Daoy (cell line): ENCODE data around the gene TSHZ2. TPM values are rescaled to one million over a fixed set of nuclear protein-coding genes. Genes with fewer than 3 reads are reported as not detected.

ENCODE experiments used
- DNase-seq: peaks from one replicate; pipeline ENCODE4 v3.0.0-alpha.2; 2015; ENCODE audit warnings: low read depth
- total RNA-seq: library from RNA; depleted of rRNA; stranded (reverse); fragments of >200 nt; shearing (Covaris generic); gene quantifications from 2 replicates; pipeline ENCODE4 v1.2.3, GENCODE V29; 2014

The TSHZ2 gene
- total RNA-seq, 1 experiment from 2014 or later: 0.57 TPM

DNA sequence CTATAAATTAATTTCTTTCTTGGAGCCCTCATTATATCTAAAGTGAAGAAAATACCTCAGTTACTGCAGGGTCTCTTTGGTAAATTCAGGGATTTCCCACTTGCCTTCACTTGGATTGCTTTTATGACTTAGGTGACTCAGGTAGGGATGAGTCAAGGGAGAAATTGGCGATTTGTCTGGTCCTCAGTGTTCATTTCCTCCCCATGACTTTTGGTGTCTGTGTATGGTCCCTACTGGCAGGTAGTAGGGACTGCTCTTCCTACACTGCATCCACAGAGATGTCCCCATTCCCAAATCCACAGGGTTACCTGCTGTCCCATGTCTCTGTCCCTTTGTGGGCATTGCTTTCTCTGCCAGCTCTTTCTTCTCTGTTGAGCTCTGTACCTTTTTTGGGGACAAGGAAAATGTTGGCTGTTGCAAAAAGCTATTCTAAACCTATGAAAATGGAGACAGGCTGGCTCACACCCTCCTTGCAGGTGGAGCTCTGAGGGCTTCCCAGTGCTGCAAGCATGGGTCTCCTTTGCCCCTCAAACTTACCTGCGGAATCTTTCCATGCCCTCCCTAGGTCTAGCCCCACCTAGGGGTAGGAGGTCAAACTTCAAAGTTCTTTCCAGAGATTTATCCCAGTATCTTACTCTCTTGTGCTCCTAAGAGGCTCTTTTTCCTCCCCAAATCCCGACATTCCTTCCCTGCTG lies 409.6 kb downstream of the TSHZ2 start:
- peak; percentile 6 for DNase-seq

DNA sequence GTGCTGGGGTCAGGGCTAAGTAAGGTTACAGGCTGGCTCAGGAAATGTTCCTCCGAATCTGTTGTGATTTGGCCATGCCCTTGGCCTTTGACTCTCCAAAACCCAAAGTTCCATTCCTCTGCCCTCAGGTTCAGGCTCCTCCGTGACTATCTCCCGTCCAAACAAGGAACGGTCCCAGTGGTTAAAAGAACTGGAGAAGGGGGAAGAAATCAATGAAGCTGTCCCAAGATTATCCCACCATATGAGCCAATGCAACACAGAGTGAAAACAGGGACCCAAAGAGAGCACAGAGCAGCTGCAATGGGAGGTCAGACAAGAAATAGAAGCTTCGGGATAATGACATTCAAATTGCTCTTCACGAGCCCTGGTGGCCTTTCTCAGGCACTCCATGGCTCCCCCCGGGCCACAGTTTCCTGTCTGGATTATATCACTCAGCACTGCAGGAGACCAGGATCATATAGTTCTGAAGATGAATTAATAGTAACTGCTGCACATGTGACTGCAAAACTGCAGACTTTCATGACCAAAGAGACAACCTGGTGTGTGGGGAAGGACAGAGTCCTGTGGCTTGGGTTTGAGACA lies 410.2 kb downstream of the TSHZ2 start:
- DNase-seq: no peak

DNA sequence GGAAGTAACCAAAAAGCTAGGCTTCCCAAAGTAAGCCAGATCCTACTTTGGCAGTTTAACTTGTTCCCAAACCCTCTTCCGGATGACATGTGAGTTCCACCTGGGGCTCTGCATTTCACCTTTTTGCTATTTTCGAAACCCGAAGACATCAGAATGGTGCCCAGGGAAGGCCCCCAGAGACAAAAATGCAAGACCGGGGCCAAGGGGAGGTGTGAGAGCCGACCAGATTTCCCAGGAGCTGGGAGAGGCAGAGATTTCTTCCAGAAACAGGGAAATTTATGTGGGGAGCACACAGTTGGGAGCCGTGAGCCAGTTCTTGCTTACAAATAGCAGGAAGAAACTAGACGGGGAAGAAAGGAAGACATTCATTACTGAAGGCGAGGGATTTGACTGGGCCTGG lies 411.8 kb downstream of the TSHZ2 start:
- DNase-seq: no peak

DNA sequence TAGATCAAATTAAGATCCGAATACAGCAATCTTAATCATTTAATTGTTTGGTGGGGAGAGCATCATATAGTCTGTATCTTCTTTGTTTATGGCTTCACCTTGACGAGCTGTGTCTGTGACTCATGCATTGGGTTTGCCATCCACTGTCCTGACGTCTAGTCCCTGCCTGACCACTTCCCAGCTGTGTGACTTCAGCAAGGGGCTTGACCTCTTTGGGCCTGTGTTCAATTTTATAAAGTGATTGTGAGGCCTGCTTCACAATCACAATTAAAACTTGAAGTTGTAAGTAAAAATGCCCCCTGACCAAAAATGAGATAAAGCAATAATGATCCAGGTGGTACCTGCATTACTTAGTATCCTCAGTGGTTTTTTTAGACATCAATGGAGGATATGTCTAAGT lies 412.2 kb downstream of the TSHZ2 start:
- no peak for DNase-seq

DNA sequence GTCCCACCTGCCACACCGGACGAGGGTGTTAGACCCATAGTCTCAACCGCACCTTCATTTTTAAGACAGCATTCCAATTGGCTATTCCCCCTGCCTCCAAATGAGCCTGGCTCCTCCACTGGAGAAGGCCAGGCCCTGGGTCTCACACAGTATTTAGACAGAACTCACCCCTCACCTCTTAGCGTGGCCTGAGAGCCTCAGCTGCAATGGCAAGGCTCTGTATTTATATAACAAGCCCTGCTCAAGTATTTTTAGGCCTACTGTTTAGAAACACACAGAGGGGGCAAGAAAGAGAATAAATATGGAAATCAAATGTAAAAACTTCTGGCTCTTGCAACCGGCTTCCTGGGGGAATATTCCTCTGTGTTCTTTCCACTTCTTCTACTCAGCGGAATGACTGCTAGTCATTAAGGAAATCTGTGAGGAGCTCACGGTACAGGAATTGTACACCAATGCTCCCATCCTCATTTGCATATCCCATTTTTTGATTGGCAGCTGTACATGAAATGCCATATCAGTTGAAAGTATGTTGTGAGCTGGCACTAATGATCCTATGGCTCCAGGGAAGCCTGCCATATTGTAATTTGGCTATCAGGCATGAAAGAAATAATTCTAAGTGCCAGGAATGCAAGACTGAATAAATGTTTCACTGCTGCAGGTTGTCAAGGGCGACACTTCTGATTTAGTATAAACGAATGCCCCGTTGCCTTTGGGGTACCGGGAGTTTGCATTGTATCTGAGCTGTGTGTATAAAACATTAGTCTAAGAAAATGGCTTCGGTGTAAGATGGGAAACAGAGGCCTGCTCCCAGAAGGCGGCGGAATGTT lies 414.0 kb downstream of the TSHZ2 start:
- DNase-seq: no peak

DNA sequence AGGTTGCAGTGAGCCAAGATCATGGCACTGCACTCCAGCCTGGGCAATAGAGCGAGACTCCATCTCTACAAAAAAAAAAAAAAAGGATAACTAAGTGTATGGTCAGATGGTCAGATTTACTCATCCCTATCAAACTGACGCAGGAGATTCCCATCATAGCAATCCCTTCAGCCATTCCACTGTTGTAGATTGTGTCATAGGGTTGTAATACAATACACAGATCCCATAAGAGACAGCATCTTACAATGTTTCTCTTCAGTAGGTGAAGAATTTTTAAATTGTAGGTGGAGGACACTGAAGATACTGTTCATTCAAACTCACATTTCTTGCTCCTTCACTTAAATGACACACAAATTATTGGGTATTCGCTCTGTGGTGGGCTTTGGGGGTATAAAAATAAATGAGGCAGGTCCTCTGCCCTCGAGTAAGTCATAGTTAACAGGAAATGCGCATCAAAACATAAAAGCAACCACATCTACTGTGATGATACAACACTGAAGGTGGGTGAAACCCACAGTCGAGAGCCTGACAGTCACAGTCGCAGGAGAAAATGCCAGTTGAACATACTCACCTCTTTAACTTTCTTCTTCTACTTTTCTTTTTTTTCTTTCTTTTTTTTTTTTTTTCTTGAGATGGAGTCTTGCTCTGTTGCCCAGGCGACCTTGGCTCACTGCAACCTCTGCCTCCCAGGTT lies 416.0 kb downstream of the TSHZ2 start:
- DNase-seq: no peak

DNA sequence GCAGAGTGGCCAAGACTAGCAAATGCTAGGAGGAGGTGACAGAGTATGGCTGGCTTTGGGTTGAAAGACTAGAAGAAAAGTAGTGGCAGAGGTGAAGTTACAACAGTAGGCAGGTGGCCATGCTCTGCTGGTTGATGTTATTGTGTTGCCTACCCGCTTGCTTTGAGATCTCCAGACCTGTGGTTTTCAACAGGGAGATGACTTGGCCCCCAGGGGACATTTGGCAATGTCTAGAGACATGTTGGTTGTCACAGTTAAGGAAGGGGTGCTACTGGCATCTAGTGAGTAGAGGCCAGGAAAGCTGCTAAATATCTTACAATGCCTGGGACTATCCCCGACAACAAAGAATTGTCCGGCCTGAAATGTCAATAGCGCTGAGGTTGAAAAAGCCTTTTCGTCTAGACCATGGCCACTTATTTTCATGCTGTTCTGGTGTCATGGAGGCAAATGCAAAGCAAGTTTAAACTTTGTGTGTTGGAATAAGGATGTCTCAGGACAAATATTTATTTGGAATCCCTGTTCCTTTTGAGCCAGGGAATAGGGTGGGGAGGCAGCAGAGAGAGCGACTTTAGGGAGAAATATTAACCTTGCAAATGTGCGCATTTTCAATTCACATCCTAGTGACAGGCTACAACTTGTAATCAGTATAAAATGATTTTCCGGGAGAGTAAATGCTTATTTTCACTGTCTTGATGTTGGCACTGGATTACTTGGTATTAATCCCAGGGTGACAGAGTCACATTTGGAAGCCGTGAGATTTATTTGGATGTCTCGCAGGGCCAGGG lies 417.6 kb downstream of the TSHZ2 start:
- DNase-seq: no peak

DNA sequence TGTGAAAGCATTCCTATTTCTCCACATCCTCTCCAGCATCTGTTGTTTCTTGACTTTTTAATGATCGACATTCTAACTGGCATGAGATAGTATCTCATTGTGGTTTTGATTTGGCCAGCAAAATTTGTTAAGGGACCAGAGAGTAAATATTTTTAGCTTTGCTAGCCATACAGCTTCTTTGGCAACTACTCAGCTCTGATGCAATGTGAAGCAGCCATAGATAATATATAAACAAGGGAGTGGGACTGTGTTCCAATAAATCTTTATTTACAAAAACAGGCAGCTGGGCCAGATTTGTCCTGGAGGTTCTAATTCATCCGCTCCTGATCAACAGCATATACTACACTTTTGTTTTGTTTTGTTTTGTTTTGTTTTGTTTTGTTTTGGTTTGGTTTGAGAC lies 418.6 kb downstream of the TSHZ2 start:
- DNase-seq: no peak

DNA sequence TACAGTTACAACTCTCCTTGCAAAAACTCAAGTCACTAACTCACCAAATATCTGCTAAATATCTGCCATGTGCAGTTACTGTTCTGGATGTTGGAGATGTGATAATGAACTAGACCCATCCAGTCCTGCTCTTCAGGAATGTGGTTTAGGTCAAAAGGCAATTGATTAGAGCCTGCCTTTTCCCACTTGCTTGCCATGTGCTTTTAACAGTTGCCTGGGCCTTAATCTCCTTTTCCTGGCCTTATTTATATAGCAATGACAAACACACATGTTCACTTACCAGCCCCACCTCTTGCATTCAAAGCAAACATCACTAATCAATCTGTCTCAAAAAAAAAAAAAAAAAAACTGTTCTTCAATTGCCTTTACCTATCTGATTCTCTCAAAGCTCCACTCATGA lies 422.3 kb downstream of the TSHZ2 start:
- no peak for DNase-seq

DNA sequence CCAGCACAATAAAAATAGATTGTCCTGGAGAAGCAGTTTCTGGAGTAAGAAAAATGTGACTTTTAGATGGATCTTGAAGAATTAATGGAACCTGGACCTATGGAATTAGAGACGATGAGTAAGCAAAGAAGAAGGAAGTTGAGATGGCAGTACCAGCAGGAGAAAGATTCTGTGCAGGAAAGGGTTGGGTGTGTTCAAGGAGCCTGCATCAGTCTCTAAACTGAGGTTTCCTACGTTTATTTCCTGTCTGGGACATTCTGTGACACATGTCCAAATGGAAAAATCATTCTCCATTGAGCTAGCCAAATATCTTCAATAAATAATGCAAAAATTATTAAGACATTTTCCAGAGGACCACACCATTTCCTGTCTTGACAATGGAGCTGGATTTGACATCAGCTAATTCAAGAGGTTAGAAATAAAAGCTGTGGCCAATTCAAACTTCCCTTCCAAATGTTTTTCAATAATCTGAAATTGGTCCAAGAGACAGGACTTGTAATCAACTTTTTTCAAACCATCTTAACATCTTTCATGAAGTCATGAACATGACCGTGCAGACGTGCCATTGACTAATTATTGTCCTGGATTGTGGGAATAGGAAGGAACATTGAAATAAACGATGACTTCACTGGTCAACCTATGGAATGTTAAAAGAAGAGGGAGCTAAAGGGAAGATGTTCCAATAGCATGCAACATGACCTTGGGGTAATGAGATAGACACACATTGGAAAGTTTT lies 423.2 kb downstream of the TSHZ2 start:
- DNase-seq: no peak

DNA sequence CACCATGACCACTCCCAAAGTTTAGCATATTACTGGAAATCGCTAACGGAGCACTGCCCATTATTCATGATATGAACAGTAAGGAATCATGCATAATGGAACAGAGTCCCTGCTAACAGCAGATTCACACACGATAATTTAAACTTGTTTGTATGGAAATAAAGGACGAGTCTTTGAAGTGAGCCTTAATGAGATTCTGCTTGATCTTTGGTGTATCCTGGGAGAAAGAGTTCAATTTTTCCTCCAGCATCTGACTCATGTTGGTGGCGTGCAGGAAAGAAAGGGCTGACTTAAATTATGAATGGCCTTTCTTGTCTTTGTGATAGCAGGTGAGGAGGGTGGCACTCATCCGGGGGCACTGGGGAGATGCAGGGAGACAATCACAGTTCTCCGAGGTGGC lies 426.9 kb downstream of the TSHZ2 start:
- DNase-seq: no peak

DNA sequence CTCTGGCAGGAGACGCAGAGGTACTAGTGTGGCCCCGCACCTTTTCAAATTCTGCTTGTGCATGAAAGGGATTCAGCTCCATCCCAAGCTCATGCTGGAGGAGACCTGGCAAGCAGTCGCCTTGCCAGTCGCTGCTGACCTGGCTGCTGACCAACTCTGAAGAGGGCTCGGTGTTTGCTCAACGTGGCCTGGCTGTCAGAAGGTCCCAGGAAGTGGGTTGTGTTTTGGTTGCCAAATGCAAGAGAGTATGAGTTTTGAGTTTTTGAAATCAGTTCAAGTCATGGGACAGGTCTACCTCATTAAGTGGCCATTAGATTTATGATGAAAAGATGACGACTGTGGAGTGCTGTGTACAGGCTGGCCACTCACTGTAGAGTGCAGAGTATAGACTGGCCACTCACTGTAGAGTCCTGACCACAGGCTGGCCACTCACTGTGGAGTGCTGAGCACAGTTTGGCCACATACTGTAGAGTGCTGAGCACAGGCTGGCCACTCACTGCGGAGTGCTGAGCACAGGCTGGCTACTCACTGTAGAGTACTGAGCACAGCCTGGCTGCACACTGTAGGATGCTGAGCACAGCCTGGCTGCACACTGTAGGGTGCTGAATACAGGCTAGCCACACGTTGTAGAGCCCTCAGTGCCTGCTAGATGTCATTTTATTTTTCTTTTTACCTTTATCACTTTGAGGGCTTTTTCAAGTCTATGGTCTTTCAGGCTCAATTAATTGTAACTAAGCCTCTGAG lies 427.6 kb downstream of the TSHZ2 start:
- DNase-seq: no peak

DNA sequence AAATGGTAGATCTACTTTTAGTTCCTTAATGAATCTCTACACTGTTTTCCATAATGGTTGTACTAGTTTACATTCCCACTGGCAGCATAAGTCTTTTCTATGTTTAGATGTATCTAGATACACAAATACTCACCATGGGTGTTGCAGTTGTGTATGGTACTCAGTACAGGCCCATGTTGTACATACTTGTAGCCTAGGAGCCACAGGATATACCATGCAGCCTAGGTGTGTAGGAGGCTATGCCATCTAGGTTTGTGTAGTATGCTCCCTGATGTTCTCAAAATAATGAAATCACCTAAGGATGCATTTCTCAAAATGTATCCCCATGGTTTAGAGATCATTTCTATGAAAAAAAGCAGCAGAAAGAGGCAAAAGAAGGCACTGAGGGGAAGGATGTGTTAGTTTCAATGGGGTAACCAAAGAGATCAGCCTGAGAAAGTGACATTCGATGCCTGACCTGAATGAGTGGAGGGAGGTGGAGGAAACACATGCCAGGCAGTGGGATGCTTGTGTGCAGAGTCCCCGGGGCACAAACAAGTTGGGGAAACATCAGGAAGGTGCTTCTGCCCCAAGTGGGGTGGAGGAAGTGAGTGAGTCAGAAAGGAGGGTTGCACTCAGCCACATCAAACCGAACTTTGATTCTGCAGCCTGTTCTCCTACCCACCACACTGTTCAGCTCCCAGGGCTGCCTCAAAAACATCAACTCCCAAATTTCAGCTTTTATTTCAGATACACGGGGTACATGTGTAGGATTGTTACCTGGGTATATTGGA lies 430.3 kb downstream of the TSHZ2 start:
- DNase-seq: no peak

DNA sequence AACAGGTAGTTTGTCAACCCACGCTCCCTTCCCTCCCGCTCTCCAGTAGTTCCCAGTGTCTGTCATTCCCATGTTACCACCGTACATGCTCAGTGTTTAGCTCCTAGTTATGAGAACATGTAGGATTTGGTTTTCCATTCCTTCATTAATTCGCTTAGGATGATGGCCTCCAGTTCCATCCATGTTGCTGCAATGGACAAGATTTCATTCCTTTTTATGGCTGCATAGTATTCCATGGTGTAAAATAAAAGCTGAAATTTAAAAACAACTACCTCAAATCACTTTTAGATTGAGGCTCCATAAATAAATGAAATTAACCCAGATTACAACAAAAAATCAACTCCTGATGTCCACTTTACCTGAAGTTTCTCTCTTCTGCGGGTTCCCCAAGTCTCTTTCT lies 430.9 kb downstream of the TSHZ2 start:
- no peak for DNase-seq

DNA sequence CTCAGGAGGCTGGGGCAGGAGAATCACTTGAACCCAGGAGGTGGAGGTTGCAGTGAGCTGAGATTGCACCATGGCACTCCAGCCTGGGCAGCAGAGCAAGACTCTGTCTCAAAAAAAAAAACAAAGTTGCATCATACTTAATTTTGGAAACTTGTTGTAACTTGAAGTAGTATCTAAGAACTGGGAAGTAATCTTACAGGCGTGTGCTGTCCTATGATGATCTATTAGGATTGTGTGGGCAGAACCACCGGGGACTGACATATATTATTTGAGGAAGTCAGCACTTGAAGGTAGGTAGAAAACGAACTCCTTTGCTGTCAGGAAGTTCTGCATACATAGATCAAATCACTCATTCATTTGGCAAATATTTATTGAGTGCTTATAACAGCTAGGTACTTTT lies 433.0 kb downstream of the TSHZ2 start:
- no peak for DNase-seq

DNA sequence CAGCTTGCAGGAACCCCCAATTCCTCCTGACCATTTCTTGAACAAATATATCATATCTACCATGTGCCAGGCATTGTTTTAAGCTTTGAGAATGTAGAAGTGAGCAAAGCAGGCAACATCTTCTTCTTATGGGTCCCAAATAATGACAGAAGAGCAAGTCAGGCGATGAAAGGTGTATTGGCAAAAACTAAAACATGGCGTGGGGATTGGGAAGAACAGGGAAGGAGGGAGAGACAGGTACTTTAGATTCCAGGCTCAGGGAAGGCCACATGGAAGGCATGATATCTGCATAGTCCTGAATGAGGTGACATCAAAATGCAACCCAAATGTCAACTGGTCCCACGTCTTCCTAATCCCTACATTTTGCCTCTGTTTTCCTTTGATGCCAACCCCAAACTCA lies 434.4 kb downstream of the TSHZ2 start:
- no peak for DNase-seq

DNA sequence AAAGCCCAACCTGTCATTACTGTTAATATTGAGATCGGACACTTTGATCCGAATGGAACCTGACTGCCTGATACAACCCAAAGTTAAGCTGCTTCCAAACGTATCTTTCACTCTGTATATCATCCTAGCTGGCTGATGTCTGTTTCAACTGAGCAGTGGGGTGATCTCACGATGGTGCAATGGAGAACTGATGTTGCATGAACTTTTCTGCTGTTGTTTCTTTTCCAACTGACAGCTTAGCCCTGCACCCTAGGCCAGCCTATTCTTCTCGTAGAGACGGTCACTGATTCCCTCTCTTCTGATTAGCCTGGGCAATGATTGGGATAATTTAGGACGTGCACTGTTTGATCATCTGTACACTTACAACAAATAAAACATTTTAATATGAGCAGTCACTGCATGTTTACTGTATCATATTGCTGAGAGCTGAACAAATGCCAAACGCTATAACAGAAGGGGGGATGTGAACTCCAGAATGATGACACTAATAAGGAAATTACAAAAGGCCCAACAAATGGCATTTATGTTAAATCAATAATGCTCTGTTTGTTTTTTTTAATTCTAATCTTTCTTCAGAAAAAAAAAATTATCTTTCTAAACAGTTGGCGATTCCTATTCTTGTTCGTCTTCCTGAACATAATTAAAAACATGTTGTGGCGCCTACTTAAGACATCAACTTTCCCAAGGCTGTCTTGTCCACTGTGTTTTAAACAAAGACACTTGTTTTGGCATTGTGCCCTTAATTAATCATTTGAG lies 436.7 kb downstream of the TSHZ2 start:
- DNase-seq: no peak

DNA sequence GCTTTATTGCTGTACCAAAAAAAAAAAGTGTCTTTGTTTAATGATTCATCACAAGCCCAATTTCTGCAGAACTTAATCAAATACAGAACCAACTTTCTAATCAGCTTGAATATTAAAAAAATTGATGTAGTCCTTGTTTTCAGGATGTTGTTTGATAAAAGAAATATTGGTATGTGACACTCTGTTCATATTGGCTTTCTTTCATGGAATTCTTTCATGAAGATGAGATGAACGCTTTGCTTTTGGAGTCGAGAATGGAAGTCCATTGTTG lies 437.2 kb downstream of the TSHZ2 start:
- no peak for DNase-seq

DNA sequence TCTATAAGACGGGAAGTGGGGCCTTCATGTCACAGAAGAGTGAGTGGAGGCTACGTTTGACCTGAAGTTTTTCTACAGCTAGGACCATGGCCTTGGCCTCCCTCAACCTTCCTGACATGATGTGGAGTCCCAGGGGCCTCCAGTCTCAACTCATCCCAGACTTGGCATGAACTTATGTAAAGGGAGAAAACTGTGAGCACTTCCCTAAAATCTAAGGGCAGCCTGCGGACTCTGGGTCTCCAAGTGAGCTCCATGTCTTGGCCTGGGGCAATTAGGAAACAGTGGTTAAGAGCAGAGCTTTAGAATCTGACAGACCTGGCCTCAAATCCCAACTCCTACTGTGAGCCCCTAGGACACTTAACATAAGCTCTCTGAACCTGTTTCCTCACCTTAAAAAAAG lies 439.0 kb downstream of the TSHZ2 start:
- DNase-seq: no peak
